GM19240 (cell line): ENCODE measurements around the gene PHLDB3.

Source experiments
- DNase-seq: peaks from one replicate; pipeline ENCODE4 v3.0.0; 2011; ENCODE audit warnings: low spot score; ENCODE audit not compliant: insufficient read length

The PHLDB3 gene

GRCh38 chr19:43499042-43499441 is 5.5 kb downstream of the PHLDB3 start:
- DNase-seq = no peak

GRCh38 chr19:43498233-43498842 is 6.2 kb downstream of the PHLDB3 start:
- DNase-seq = no peak

GRCh38 chr19:43496960-43497359 is 7.6 kb downstream of the PHLDB3 start:
- no peak for DNase-seq

DNA sequence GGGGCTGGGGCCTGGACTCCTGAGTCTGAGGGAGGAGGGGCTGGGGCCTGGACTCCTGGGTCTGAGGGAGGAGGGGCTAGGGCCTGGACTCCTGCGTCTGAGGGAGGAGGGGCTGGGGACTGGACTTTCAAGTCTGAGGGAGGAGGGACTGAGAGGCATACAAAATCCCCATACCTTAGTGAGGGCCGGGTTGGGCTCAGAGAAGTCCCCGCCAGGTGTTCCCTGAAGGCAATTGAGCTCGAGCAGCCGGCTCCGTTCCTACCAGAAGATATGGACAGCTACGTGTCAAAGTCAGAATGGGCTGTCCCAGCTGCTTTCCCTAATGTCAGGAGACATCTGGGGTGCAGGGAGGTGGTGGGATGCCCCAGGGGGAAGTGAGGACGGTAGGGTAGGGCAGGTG is 9.5 kb downstream of the PHLDB3 start:
- DNase-seq = no peak

DNA sequence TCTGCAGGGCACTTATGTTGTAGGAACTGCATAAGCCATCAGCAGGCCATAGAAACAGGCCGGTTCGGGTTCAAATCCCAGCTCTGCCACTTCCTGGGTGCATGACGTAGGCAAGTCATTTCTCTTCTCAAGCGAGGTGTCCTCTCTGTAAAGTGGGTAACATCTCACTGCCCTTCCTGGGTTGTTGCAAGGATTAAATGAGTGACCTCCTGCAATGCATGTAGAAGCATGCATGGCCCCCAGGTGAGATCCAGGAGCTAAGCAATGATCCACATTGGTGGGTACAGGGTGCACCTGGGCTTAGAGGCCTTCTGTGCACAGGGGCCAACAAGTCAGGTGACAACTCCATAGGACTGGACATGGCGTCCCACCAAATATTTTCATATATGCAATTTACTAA is 13.8 kb downstream of the PHLDB3 start:
- DNase-seq = no peak

DNA sequence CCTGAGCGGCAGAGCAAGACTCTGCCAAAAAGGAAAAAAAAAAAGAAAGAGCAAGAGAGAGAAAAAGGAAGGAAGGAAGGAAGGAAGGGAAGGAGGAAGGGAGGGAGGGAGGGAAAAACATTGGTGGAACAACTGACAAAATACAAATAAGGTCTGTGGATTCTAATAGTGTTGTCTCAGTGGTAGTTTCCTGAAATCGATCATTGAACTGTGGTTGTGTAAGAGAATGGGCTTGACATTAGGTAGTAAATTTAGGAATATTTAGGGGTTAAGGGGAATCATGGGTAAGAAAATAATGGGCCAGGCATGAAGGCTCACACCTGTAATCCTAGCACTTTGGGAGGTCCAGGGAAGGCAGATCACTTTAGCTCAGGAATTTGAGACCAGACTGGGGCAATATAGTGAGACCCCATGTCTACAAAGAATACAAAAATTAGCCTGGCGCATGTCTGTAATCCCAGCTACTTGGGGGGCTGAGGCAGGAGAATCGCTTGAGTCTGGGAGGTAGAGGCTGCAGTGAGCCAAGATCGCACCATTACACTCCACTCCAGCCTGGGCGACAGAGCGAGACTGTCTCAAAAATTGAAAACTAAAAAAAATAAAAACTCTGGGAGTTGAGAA is 14.5 kb downstream of the PHLDB3 start:
- no peak for DNase-seq

GRCh38 chr19:43489310-43489709 is 15.2 kb downstream of the PHLDB3 start:
- DNase-seq = no peak

GRCh38 chr19:43488179-43488578 is 16.4 kb downstream of the PHLDB3 start:
- no peak for DNase-seq

DNA sequence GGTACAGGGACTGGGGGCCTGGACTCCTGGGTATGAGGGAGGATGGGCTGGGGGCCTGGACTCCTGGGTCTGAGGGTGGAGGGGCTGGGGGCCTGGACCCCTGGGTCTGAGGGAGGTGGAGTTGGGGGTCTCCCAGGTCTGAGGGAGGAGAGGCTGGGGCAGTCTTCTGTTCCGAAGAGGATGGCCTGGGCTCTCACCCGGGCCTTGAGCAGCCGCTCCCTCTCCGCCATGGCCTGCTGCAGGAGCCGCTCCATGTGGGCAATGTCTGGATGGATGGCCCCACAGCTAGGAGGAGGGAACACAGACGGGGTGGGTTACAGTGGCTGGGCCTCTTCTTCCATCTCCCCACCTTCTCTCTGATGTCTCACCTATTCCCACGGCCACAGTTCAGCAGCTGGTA is 18.1 kb downstream of the PHLDB3 start:
- DNase-seq = no peak

DNA sequence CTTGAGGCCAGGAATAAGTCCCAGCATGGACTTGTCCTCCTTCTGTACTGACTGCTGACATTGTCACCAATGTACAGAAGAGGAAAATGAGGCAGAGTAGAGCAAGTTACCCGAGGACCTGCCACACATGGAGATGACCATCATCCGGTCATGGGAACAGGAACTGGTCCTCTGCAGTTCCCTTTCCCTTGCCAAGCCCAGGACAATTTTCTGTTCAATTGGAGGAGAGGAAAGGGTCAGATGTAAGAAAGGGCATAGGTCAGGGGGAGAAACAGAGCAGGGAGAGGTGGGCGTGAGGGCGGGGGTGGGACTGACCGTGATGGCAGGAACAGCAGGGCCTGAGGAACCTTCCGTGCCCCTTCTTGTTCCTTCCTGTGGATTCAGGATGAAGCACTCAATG is 18.6 kb downstream of the PHLDB3 start:
- no peak for DNase-seq

DNA sequence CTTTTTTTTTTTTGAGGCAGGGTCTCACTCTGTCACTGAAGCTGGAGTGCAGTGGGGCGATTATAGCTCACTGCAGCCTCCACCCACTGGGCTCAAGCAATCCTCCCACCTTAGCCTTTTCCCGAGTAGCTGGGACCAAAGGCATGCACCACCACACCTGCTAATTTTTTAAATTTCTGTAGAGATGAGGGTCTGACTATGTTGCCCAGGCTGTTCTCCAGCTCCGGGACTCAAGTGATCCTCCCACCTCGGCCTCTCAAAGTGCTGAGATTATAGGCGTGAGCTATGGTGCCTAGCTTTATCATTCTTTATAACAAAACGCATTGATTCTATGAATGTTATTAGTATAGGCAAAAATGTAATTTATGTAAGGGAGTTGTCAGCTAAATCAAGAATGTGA is 21.3 kb downstream of the PHLDB3 start:
- no peak for DNase-seq

DNA sequence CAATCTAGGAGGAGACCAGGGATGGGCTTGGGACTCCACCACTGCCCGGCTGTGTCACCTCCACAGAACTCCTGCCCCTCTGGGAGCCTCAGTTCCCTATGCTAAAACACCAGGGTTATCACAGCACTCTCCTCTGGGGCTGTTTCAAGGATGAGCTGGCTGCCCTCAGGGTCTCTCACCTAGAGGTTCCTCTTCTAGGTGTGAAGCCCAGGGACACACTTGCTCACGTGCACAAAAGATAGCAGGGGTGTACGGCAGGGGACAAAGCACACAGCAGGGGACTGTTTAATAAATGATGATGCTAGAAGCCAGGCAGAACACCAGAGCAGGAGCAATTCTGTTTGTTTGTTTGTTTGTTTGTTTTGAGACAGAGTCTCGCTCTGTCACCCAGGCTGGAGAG is 22.4 kb downstream of the PHLDB3 start:
- DNase-seq = no peak

- DNase-seq = no peak
Measured at GRCh38 chr19:43481701-43482100, 22.8 kb downstream of the PHLDB3 start.

- no peak for DNase-seq
Measured at GRCh38 chr19:43480574-43480973, 24.0 kb downstream of the PHLDB3 start.

DNA sequence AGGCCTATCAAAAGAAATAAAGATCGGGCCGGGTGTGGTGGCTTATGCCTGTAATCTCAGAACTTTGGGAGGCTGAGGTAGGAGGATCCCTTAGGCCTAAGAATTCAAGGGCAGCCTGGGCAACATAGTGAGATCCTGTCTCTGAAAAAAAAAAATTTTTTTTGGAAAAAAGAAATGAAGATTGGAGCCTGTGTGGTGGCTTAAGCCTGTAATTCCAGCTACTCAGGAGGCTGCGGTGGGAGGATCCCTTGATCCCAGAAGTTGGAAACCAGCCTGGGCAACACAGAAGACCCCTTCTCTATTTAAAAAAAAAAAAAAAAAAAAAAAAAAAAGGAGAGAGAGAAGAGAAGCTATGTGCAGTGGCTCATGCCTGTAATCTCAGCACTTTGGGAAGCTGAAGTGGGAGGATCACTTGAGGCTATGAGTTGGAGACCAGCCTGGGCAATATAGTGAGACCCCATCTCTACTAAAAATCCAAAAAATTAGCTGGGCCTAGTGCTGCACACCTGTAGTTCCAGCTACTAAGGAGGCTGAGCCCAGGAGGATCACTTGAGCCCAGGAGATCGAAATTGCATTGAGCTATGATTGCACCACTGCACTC is 24.5 kb downstream of the PHLDB3 start:
- no peak for DNase-seq

DNA sequence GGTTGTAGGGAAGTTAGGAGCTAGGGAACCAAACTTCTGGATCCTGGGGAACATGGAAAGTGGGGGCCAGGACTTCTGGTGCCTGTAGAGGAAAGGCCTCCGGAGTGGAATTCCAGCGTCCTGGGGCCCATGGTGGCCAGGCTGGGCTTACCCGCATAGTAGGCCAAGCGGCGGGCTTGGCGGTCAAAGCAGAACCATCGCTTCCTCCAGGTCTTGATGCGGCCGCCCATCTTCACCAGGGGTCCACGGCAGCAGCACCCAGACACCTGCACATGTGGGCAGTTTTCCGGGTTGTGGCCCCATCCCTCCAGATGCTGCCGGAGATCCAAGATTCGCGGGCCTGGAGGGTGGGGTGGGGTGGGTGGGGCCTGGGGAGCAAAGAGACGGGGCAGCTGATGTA is 25.3 kb downstream of the PHLDB3 start:
- no peak for DNase-seq

DNA sequence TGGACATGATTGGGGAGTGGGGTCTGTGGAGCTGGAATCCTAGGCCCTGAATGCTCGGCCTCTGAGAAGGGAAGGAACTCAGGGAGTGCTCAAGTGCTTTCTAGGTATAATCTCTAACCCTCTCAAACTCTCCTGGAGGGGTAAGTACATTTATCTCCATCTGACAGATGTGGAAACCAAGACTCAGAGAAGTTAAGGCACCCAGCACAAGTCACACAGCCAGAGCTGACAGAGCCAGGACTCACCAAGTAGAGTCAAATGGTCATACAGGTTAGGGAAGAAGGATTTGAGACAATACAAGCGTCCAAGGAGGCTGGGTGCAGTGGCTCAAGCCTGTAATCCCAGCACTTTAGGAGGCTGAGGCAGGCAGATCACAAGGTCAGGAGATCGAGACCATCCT is 26.2 kb downstream of the PHLDB3 start:
- no peak for DNase-seq

DNA sequence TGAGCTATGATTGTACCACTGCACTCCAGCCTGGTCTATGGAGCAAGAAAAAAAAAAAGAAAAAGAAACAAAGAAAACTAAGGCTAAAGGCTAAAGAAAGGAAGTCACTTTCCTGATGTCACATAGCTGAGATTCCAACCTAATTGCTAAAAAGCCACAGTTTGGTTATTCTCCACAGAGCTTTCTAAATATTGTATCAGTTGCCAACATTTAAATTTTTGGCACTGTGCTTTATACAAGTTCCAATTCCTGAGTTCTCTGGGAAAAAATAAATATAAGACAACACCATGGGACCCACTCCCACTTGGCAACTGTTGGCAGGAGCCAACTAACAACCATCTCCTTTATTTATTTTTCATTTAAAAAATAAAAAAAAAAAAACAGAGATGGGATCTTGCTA is 27.9 kb downstream of the PHLDB3 start:
- no peak for DNase-seq

GRCh38 chr19:43474986-43475705 is 29.4 kb downstream of the PHLDB3 start:
- peak; percentile 60 for DNase-seq

- DNase-seq = no peak
Measured at GRCh38 chr19:43474487-43474886, 30.1 kb downstream of the PHLDB3 start.

GRCh38 chr19:43471091-43471490 is 33.5 kb downstream of the PHLDB3 start:
- DNase-seq = no peak

GRCh38 chr19:43470288-43470687 is 34.3 kb downstream of the PHLDB3 start:
- no peak for DNase-seq

GRCh38 chr19:43469160-43469480 is 35.4 kb downstream of the PHLDB3 start:
- DNase-seq = no peak
